ENCODE results near the gene CARD9.

The CARD9 gene

DNA sequence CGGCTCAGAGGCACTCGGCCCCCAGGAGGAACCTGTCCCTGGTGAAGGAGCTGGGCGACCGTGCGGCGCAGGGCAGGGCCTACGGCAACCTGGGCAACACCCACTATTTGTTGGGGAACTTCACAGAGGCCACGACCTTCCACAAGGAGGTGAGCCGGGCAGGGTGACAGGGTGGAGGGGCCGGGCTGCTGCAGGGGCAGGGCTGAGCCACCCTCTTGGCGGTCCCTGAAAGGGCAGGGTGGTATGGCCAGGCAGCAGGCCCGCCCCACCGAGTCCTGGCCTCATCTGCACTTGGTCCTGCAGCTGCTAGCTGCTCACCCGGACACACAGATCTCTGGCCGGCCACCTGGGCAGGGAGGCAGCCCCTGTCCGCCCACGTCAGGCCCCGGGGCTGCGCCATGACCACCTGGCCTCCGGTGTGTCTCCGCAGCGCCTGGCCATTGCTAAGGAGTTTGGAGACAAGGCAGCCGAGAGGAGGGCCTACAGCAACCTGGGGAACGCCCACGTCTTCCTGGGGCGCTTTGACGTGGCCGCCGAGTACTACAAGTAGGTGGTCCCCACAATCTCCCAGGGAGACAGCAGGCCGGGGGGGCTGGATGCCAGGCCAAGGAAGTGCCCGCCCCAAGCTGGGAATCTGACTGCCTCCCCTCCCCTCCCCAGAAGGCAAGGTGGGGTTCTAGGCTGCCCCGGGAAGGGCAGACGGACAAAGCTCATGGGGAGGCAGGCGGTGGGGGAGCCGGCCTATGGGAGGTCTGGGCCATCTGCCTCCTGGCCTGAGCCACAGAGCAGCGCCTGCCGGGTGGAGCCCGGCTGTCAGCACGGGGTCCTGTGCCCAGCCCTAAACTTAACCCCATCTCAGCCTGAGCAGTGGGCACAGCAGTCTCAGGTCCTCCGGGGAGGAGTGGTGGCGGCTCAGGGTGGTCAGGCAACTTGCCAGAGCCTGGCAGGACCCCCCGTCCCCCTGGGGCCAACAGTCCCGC lies 35.8 kb downstream of the CARD9 start:
- no peak for DNase-seq

DNA sequence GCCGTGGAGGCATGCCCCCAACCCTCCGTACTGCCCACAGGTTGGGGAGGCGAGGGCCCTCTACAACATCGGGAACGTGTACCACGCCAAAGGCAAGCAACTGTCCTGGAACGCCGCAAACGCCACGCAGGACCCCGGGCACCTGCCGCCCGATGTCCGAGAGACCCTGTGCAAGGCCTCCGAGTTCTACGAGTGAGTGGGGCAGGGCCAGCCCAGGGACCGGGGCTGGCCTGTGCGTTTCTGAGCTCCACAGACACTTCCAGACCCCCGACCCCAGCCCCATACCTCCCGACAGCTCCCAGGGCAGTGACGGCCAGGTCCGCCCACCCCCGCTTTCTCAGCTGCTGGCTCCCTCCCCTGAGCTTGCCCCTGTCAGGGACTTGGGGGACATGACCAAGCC lies 36.6 kb downstream of the CARD9 start:
- no peak for DNase-seq

DNA sequence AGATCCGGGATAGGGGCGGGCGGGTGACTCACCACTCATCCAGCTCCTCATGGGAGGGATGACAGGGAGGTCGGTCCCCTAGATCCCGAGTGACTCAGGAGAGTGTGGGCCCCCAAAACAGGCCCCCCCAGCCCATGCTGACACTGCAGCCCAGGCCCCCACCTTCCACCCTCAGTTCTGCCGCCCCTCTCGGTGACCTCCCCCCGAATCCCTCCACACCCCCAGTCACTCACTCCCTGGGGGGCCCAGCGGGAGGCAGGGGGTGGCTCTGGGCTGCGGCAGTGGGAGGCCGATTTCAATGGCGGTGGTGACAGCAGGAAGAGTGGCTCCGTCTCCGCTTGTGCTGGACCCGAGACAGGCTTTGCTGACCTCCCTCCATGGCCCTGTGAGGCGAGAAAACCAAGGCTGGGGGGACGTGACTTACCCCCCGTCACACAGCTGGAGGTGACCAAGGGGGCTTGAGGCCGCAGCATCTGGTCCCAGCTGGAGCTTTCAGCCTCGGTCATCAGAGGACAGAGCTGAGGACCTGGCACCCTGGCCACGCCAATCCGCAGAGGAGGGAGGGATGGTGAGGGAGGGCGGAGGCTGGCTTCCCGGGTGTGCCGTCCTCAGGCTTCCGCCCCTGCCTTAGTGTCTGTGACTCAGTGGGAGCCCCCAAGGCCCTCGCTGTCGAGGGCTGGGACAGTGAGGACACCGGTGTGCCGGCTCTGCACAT lies 37.2 kb downstream of the CARD9 start:
- no peak for DNase-seq

DNA sequence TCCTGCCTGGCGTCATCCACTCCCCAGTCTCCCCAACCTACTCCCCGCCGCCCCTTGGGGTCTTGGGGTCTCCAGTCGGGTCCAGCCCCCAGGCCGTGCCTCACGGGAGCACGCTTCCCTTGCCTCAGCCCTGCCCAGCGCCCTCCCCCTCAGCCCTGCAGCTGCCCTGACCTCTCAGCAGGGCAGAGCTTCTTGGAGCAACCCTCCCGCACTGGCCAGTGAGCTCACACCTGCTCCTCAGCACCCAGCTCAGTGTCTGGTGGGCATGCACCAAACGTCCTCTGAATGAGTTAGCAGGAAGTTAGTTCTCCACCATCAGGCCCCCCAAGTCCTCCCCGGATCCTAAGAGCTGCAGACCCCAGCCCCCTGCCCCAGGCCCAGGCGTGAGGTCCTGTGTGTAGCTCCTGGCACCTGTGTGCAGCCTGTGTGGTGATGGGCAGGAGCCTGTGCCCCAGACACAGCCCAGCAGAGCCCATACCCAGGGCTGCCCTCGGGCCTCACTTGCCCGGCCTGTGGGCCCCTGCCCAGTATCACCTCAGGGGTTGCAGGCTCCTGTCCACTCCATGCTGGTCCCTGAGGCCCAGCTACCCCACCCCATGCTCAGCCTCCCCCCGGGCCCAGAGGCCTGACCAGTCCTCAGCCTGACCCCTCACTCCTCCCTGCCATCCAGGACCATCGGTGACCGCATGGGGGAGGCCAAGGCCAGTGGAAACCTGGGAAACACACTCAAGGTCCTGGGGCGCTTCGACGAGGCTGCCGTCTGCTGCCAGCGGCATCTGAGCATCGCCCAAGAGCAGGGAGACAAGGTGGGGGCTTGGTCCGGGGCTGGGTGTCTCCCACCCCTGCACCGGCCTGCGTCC lies 37.9 kb downstream of the CARD9 start:
- no peak for DNase-seq

DNA sequence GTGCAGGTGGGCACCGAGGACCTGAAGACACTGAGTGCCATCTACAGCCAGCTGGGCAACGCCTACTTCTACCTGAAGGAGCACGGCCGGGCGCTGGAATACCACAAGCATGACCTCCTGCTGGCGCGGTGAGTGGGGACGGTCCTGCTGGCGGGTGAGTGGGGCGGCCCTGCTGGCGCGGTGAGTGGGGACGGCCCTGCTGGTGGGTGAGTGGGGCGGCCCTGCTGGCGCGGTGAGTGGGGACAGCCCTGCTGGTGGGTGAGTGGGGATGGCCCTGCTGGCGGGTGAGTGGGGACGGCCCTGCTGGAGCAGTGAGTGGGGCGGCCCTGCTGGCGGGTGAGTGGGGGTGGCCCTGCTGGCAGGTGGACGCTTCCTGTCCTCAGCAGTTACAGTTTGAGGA lies 38.9 kb downstream of the CARD9 start:
- DNase-seq, result no peak

DNA sequence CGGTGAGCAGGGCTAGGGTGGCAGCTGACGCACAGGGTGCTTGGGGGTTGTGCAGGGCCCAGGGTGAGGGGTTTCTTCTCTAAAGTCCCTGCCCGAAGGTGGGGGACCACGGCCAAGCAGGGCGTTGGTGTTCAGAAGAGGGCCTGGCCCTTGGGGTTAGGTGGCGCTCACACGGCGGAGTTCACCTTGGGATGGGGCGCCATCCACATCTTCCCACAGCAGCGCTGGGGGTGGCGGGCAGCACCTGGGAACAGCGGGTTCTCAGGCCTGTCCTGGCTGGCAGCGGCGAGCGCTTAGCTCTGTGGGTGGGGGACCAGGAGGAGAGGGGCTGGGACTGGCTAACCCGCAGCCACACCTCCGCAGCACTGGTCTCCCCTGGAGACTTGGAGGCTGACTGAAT lies 40.0 kb downstream of the CARD9 start:
- no peak for DNase-seq

DNA sequence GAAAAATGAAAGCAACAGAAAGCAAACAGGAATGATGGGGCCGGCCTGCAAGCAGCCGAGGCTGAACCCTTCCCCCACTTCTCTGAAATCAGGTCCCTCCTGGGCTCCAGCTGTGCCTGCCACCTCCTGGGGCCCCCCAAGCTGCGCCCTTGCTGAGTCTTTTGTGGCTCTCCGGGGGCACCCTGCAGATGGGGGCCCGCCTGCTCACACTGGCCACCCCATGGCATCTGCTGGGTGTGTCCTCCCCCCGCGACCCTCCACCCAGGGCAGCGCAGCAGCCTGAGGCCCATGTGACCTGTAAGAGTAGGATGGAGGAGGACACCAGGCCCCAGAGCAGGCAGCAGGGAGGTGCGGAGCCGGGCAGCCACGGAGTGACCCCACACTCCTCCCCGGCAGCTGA lies 40.4 kb downstream of the CARD9 start:
- DNase-seq, result no peak

DNA sequence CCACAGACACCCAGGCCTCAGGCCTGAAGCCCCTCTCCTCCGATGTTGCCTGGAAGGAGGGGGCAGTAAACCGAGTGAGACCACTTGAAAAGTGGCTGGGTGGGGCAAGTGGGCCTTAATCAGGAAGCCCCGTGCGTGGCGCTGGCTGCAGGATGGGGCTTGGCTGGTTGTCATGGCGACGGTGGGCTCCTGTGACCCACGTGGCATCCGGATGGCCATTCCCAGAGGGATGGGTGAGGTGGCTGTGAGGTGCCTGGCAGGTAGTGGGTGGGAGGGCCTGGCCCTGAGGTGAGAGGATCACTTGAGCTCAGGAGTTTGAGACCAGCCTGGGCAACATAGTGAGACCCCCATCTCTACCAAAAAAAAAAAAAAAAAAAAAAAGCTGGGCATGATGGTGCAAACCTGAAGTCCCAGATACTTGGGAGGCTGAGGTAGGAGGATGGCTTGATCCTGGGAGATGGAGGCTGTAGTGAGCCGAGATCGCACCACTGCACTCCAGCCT lies 40.9 kb downstream of the CARD9 start:
- no peak for DNase-seq

DNA sequence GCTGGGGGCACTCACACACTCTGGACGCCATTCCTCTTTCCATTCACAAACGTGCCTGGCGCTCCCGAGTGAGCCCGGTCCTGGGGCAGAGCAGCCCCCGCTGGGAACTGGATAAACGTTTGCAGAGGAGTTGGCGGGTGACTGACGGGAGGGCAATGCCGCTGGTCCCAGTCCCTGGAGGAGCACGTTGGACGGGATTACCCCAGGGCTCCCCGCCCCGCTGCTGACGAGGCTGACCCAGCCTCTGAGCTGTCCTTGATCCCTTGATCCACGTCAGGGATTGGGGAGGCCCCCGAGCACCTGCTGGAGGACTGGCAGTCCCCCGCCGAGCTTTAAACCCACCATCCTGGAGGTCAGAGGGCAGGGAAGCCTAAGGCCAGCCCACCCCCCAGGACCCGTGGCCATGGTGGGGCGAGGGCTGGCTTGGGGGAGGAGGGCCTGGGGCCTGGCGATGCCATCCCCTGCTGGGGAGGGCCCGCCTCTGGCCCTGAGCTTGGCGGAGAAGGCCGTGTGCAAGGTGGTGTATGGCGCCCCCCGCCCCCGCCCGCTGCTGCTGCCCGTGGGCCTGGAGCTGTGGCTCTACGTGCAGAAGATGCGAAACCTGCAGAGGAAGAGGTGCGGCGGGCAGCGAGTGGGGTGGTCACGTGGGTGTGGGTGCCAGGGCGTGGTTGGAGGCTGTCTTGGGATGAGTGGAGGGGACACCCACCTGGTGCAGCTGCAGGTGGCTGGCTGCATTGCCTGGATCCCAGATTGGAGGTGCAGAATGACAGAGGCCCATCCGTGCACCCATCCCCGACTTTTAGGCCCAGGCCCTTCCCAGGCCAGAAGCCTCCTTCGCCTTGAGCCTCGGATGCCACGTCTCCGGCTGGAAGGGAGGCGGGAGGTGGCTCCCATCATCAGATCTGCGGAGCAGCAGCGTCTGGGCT lies 41.6 kb downstream of the CARD9 start:
- no peak for DNase-seq

DNA sequence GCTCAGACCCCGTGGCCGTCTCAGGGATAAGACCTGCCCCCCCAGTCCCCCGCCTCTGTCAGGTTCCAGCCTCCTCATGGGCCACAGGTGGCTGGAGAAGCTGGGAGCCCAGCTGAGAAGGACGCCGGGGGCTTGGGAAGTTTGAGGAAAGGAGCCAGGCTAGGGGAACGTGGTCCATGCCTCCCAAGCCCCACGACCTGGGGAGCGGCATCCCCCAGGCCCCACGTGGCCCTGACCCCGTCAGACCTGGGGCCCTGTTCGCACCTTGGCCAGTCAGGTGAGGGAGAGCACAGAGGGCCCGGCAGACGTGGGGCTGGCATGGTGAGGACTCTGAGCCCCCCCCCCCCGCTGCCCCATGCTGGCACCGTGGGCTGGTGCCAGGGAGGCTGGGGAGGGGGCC lies 42.4 kb downstream of the CARD9 start:
- DNase-seq, result no peak

DNA sequence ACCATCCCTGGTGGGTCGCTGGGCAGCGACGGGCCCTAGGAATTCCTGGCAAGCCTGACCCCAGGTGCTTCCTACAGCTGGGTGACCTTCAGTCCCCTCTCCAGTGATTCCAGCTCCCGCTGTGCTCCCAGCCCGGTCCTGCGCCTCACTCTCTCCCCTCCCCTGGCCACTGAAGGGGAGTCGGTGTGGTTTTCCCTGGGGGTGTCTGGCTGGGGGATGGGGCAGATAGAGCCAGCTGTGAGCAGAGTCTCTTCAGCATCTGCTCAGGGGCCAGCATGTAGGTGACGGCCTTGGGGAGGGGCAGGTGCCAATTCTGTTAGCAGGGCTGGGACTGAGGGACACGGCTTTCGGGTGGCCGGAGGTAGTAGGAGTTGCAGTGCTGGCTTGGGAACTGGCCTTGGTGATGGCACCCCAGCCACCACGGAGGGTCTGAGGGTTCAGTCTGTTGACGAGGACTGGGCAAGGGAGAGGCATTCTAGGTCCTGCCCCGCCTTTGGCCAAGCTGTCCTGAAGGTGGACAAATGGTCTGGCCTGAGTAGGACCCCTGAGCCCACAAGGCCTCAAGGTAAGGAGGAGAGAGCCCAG lies 43.0 kb downstream of the CARD9 start:
- no peak for DNase-seq

DNA sequence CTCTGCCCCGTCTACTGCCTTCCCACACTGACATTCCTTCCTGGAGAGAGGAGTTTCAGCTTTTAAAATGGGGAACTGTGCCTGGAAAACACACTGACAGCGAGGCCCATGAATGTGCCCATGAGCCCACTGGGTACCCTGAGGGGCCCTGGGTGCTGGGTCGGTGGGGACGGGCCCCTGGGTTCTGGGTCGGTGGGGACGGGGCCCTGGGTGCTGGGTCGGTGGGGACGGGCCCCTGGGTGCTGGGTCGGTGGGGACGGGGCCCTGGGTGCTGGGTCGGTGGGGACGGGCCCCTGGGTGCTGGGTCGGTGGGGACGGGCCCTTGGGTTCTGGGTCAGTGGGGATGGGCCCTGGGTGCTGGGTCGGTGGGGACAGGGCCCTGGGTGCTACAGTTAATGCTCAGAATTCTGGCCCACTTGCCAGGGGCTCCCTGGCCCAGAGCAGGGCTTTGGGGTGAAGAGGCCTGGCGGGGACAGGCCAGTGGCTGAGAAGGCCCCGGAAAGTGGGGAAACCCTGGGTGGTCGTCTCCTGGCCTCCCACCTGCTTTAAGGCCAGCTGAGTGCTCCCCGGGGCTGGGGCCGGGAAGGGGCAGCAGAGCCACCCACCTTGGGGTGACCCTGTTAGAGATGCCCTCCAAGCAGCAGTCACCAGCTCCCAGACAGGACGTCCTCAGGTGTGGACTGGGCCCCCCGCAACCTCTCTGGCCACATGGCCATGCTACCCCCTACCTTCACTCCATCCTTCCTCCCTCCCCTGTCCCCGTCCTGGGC lies 43.6 kb downstream of the CARD9 start:
- DNase-seq, result no peak

DNA sequence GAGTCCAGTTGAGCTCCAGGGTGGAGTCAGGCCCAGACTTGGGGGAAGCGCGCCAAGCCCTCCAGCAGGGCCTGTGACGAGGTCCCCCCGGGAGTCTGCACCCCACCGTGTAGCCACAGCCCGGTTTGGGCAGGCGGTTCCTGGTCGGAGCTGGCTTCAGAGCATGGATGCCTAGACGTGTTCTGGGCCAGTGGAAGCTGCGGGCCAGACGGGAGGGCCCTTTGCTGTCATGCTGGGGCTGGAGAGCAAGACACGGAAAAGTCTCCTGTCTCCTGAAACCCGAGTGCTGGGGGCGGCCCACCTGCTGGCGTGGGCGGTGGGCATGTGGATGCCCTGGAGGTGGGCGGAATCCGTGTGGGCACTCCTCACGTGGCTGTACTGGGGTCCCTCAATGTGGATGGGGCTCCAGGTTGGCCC lies 44.2 kb downstream of the CARD9 start:
- no peak for DNase-seq

DNA sequence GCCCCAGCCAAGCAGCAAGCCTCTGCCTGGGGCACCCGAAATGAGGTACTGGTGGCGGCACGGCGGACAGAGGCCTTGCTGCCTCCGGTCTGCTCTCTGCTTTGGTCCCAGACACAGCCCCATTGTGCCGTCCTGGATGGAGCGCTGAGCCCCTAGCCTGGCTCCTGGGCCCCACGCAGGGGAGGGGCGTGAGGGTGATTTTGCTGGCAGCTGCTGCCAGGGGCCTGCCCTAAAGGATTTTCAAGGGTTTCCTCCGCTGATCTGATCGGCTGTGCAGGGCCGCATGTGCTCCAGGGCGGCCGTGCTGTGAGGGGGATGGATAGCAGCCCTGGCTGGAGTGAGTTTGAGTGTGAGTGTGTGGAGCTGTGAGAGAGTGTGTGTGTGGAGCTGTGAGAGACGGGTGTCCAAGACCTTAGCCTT lies 44.8 kb downstream of the CARD9 start:
- peak in 30 of 56 donors; percentile 11 to 65 (median 34) for DNase-seq

DNA sequence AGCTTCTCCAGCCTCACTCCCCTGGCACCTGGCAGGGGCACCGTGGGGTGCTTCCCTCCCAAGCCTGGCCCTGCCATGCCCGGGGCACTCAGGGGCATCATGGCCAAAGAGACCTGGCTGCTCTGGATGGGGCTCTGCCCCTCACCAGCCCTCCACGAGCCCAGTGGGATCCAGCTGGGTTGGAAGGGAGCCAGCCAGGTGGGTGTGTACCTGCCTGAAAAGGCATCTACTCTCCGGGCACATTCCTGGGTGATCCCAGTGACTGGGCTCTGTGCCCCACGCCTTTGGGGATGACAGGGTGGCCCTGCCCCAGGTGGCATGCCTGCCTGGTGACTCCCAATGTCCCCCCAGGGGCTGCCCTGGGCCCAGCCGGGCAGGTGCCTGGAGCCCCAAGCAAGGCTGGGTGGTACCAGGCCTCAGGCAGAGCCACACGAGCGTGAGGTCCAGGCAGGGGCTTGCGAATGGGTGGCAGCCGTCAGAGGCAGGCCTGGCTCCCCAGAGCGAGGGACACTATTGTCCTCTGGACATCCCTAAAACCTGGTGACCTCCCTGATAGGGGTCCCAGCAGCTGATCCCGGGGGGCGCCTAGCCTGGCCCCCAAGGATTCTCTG lies 45.4 kb downstream of the CARD9 start:
- DNase-seq, result peak in 2 of 56 donors; percentile 15 to 74

DNA sequence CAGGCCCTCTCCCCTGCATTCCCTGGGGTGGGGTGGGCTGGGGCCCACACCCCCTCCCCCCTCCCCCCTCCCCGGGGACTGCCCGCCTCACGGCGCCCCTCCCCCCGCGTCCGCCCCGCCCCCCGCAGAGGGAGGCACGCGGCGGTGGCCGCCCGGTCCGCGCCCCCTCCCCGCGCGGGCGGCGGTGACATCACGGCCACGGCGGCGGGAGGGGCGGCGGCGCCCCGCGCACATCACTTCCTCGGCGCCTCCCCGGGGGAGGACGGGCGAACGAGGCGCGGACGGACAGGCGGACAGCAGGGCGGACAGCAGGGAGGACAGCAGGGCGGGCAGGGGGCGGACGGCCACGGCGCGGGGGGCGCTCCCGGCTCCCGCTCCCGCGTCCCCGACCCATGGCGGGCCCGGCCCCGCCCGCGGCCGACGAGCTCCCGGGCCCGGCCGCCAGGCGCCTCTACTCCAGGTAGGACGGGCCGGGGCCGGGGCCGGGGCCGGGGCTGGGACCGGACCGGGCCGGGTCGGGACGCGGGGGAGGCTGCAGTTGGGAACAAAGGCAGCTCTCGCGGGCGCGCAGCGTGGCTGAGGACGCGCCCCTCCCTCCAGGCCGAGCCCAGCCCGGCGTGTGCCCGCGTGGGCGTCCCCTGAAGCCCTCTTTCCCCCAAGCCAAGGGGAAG lies 46.0 kb downstream of the CARD9 start, which contains the start of gene GPSM1:
GPSM1 (plus strand) TSS at position 236 of the 671 bp plus-strand sequence; CDS start at position 393, 157 bp downstream.
- peak in 33 of 56 donors; percentile 17 to 79 (median 39) for DNase-seq

DNA sequence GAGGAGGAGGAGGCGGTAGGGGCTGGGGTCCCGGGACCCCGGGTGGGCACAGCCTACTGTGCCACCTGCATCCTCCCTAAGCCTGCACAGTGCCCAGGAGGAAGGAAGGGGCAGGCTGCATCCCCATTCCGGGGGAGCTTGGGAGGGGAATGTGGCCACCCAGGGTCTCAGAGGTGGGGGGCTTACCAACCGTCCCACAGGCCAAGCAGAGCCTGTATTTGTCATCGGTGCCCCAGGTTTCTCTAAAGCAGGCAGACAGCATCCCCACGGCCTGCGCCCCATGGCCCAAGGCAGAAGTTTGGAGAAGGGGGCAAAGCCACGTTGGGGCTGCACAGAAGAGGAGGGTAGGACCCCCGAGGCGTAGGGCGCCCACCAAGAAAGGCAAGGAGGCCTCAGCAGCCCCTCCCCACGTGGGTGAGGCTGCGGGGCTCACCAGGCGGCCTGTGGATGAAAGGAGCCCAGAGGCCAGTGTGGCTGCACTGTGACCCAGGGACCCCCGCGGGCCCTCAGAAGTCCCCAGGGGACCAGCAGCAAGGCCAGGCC lies 46.6 kb downstream of the CARD9 start:
- DNase-seq, result peak in 1 of 56 donors; percentile 60

Measured in nucleus accumbens (tissue), 56 donors.